Stimulated activated CD4-positive, alpha-beta T cell treated with anti-CD3 and anti-CD28 coated beads, Interleukin-4, amount 100 ng/mL, for 1 hour (primary cell): Measurements from ENCODE around the gene KLK14.

Experiments
- DNase-seq: peaks from one replicate; pipeline ENCODE4 v3.0.0-alpha.2; 2020

The KLK14 gene

GRCh38 chr19:51083181-51083580 is 494 bp upstream of the KLK14 start:
- DNase-seq: no peak

- DNase-seq: no peak
Measured at GRCh38 chr19:51081476-51081875, 1.2 kb downstream of the KLK14 start.

GRCh38 chr19:51079481-51080110 is 3.1 kb downstream of the KLK14 start:
- DNase-seq: no peak

GRCh38 chr19:51078731-51079130 is 4.0 kb downstream of the KLK14 start:
- DNase-seq: no peak

GRCh38 chr19:51078104-51078503 is 4.6 kb downstream of the KLK14 start:
- no peak for DNase-seq

GRCh38 chr19:51076631-51077213 is 6.0 kb downstream of the KLK14 start:
- no peak for DNase-seq

GRCh38 chr19:51075998-51076397 is 6.7 kb downstream of the KLK14 start:
- no peak for DNase-seq

- DNase-seq: no peak
Measured at GRCh38 chr19:51071095-51071405, 11.6 kb downstream of the KLK14 start.

GRCh38 chr19:51070334-51071094 is 12.2 kb downstream of the KLK14 start:
- no peak for DNase-seq

- DNase-seq: no peak
Measured at GRCh38 chr19:51066393-51067186, 16.1 kb downstream of the KLK14 start.

GRCh38 chr19:51065221-51065960 is 17.3 kb downstream of the KLK14 start:
- no peak for DNase-seq

- DNase-seq: no peak
Measured at GRCh38 chr19:51064534-51065220, 18.0 kb downstream of the KLK14 start, which contains the start of gene KLK13. Gene KLK13, minus strand, starts transcription at chr19:51065092. Its CDS starts 25 bp downstream, at chr19:51065067.

- DNase-seq: no peak
Measured at GRCh38 chr19:51063664-51064063, 19.0 kb downstream of the KLK14 start.

GRCh38 chr19:51060973-51061372 is 21.7 kb downstream of the KLK14 start:
- DNase-seq: no peak

- no peak for DNase-seq
Measured at GRCh38 chr19:51060336-51060735, 22.4 kb downstream of the KLK14 start.

- DNase-seq: no peak
Measured at GRCh38 chr19:51059715-51060114, 23.0 kb downstream of the KLK14 start.

GRCh38 chr19:51055866-51056265 is 26.8 kb downstream of the KLK14 start:
- no peak for DNase-seq

GRCh38 chr19:51047031-51047335 is 35.7 kb downstream of the KLK14 start:
- no peak for DNase-seq

GRCh38 chr19:51044327-51044726 is 38.4 kb downstream of the KLK14 start:
- DNase-seq: no peak

- DNase-seq: no peak
Measured at GRCh38 chr19:51043497-51043896, 39.2 kb downstream of the KLK14 start.

GRCh38 chr19:51040151-51040550 is 42.5 kb downstream of the KLK14 start:
- DNase-seq: no peak

- DNase-seq: no peak
Measured at GRCh38 chr19:51036519-51036918, 46.2 kb downstream of the KLK14 start.
